ENCODE results near the gene TIGD1.

TIGD1 gene

DNA sequence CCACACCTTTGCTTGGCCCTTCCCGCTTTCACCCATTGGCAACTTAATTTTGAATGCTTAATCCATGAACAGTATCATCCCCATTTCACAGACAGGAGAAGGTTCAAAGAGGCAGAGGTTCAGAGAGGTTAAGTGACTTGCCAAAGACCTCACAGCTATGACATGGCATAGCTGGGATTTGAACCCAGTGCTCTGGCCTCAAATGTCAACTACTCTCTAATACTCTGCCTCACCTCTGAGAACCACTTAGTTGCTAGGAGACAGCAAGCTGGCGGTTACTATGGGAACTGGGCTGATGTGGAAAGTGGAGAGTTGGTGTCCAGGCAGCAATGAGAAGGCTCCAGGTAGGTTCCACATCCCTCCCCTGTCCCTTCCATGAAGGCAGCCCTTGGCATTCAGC, 45.9 kb downstream of the TIGD1 start:
- Histone ChIP-seq H3K9ac (ENCODE audit: low read depth, low read length) (no peak overlapping the region), H3K27me3 (ENCODE audit: insufficient read depth, low read length) (peaks cover 79% of the 10 kb centered on the region)
- WGBS = 86% methylated on average over 2 of the region's 2 CpGs

GRCh38 chr2:232503809-232504323, 46.5 kb downstream of the TIGD1 start:
- Histone ChIP-seq H3K36me3 (ENCODE audit: insufficient read depth, low read length) (no peaks in the 10 kb centered on the region), H3K27me3 (ENCODE audit: insufficient read depth, low read length) (peaks cover 81% of the 10 kb centered on the region), H3K9me3 (ENCODE audit: insufficient read depth, low read depth, low read length) (no peaks in the 10 kb centered on the region), H3K4me1 (ENCODE audit: insufficient read depth, low read length) (peaks cover 16% of the 10 kb centered on the region), H3K4me3 (ENCODE audit: low read length) (peak overlapping the region; percentile 66), H3K27ac (ENCODE audit: low read depth, low read length) (no peak overlapping the region), H3K9ac (ENCODE audit: low read depth, low read length) (no peak overlapping the region)
- WGBS = 21% methylated on average over 16 of the region's 16 CpGs

More for the DNA sequence above, 45.9 kb downstream of the TIGD1 start:
- H3K9me3 ChIP-seq (ENCODE audit: insufficient read depth, low read depth, low read length) = no peaks in the 10 kb centered on the region
- H3K4me1 ChIP-seq (ENCODE audit: insufficient read depth, low read length) = peaks cover 16% of the 10 kb centered on the region
- no peak overlapping the region for H3K27ac ChIP-seq (ENCODE audit: low read depth, low read length)
- H3K36me3 ChIP-seq (ENCODE audit: insufficient read depth, low read length) = no peaks in the 10 kb centered on the region
- no peak overlapping the region for H3K4me3 ChIP-seq (ENCODE audit: low read length)

DNA sequence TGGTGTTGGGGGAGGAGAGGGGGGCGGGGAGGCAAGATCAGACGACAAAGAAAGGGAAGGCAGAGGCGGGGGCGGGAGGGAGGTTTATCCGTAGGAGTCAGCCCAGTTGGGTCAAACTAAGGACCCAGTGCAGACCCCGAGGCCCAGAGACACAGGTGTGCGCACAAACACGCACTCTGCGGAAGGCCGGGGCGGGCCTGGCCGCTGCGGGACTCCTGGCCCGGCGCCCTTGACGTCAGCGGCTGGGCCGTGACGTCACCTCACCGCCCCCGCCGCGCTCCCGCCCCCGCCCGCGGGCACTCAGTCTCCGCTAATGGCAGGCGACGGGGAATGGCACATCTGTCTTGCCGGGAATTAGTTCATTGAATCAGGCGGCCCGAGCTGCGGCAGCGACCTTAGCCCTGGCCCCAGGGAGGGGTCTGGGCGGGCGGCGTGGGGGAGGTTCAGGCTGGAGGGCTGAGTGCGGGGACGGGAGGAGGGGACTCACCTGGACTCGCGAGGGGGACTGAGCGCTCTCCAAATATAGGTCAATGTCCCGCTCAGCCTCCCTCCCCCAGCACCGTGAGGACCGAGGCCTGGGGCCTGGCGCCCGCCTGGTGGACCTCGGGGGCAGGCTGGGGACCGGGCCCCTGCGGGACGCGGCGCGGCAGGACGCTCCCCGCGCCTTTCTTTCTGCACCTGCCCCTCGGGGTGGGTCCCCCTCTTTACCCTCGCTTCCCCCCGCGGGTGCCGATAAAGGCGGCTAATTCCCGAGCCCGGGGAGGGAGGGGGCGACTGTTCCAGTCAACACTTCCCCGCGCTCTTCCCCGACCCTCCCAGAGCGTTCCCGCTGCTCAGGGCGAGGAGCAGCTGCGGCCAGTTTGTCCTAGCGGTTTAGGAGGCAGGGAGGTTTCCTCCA, 47.2 kb downstream of the TIGD1 start:
- Histone ChIP-seq H3K9me3 (ENCODE audit: insufficient read depth, low read depth, low read length) (no peaks in the 10 kb centered on the region), H3K4me1 (ENCODE audit: insufficient read depth, low read length) (peaks cover 16% of the 10 kb centered on the region), H3K27ac (ENCODE audit: low read depth, low read length) (no peak overlapping the region), H3K27me3 (ENCODE audit: insufficient read depth, low read length) (peaks cover 81% of the 10 kb centered on the region), H3K4me3 (ENCODE audit: low read length) (peak overlapping the region; percentile 66), H3K9ac (ENCODE audit: low read depth, low read length) (no peak overlapping the region), H3K36me3 (ENCODE audit: insufficient read depth, low read length) (no peaks in the 10 kb centered on the region)
- WGBS = 1% methylated on average over 75 of the region's 75 CpGs

GRCh38 chr2:232502511-232502910, 47.8 kb downstream of the TIGD1 start:
- H3K4me1 ChIP-seq (ENCODE audit: insufficient read depth, low read length) = peaks cover 16% of the 10 kb centered on the region
- H3K36me3 ChIP-seq (ENCODE audit: insufficient read depth, low read length) = no peaks in the 10 kb centered on the region
- H3K9me3 ChIP-seq (ENCODE audit: insufficient read depth, low read depth, low read length) = no peaks in the 10 kb centered on the region
- 3% methylated on average over 15 of the region's 21 CpGs for WGBS
- peaks cover 78% of the 10 kb centered on the region for H3K27me3 ChIP-seq (ENCODE audit: insufficient read depth, low read length)
- no peak overlapping the region; the same call in 1 of the 2 replicates for H3K9ac ChIP-seq (ENCODE audit: low read depth, low read length)
- no peak overlapping the region for H3K27ac ChIP-seq (ENCODE audit: low read depth, low read length)
- H3K4me3 ChIP-seq (ENCODE audit: low read length) = peak overlapping the region; percentile 66

GRCh38 chr2:232501794-232502390, 48.5 kb downstream of the TIGD1 start:
- no peak overlapping the region for H3K9ac ChIP-seq (ENCODE audit: low read depth, low read length)
- WGBS = 27% methylated on average over 10 of the region's 10 CpGs
- no peak overlapping the region for H3K27ac ChIP-seq (ENCODE audit: low read depth, low read length)
- H3K27me3 ChIP-seq (ENCODE audit: insufficient read depth, low read length) = peaks cover 73% of the 10 kb centered on the region
- no peaks in the 10 kb centered on the region for H3K9me3 ChIP-seq (ENCODE audit: insufficient read depth, low read depth, low read length)
- peak overlapping the region; percentile 66 for H3K4me3 ChIP-seq (ENCODE audit: low read length)
- no peaks in the 10 kb centered on the region for H3K36me3 ChIP-seq (ENCODE audit: insufficient read depth, low read length)
- peaks cover 16% of the 10 kb centered on the region for H3K4me1 ChIP-seq (ENCODE audit: insufficient read depth, low read length)

- H3K27me3 ChIP-seq (ENCODE audit: insufficient read depth, low read length) = peaks cover 67% of the 10 kb centered on the region
- 68% methylated on average over 9 of the region's 9 CpGs for WGBS
- H3K27ac ChIP-seq (ENCODE audit: low read depth, low read length) = no peak overlapping the region
- no peak overlapping the region for H3K4me3 ChIP-seq (ENCODE audit: low read length)
- H3K9ac ChIP-seq (ENCODE audit: low read depth, low read length) = no peak overlapping the region
- H3K9me3 ChIP-seq (ENCODE audit: insufficient read depth, low read depth, low read length) = no peaks in the 10 kb centered on the region
- peaks cover 16% of the 10 kb centered on the region for H3K4me1 ChIP-seq (ENCODE audit: insufficient read depth, low read length)
- H3K36me3 ChIP-seq (ENCODE audit: insufficient read depth, low read length) = no peaks in the 10 kb centered on the region
Measured at GRCh38 chr2:232501331-232501771, 49.0 kb downstream of the TIGD1 start.

DNA sequence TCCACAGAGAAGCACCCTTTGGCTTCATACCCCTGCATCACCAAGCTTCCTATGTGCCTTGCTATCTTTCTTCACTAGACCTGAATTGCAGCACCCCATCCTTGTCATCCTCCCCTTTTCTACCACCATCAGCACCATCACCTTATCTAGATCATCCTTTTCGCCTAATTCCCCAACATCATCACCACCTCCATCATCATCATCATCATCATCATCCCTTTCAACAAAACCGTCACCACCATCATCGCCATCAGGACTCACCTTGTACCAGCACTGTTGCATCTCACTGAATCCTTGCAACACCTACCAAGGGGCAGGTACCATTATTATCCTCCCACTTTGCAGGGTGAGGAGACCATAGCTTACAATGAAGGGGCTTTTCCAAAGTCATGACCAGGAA, 51.9 kb downstream of the TIGD1 start:
- H3K9ac ChIP-seq (ENCODE audit: low read depth, low read length) = no peak overlapping the region
- no peaks in the 10 kb centered on the region for H3K9me3 ChIP-seq (ENCODE audit: insufficient read depth, low read depth, low read length)

More for the DNA sequence above, 51.9 kb downstream of the TIGD1 start:
- 94% methylated on average over 3 of the region's 3 CpGs for WGBS
- Histone ChIP-seq H3K4me1 (ENCODE audit: insufficient read depth, low read length) (peaks cover 6% of the 10 kb centered on the region; the same call in 1 of the 2 replicates), H3K4me3 (ENCODE audit: low read length) (no peak overlapping the region), H3K27me3 (ENCODE audit: insufficient read depth, low read length) (peaks cover 38% of the 10 kb centered on the region), H3K36me3 (ENCODE audit: insufficient read depth, low read length) (no peaks in the 10 kb centered on the region), H3K27ac (ENCODE audit: low read depth, low read length) (no peak overlapping the region)
